Karpas-422 (cell line): ENCODE results near the gene CHIC1. TPM values are rescaled to one million over a fixed set of nuclear protein-coding genes. Genes with fewer than 3 reads are reported as not detected.
"Not testable (repeated sequence)": the region's sequence is repeated elsewhere in the genome, so short reads cannot be mapped to it uniquely, and the experiment has no call there.

Experiments
- DNase-seq: peaks from one replicate; pipeline ENCODE4 v3.0.0-alpha.2; 2015
- H2AFZ ChIP-seq: fragments of 200-600 bp; sonication (generic); 2 replicates; pipeline ENCODE4 v1.6.1; 2014; ENCODE audit warnings: antibody characterized with exemption, low read length, mixed read lengths
- H3K27ac ChIP-seq: fragments of 200-600 bp; sonication (generic); 2 replicates; pipeline ENCODE4 v1.5.1; 2014; ENCODE audit warnings: mild to moderate bottlenecking, low read length, moderate library complexity
- H3K27me3 ChIP-seq: fragments of 200-600 bp; sonication (generic); 2 replicates; pipeline ENCODE4 v1.6.1; 2014; ENCODE audit warnings: low read length, mixed read lengths
- H3K36me3 ChIP-seq: fragments of 200-600 bp; sonication (generic); 2 replicates; pipeline ENCODE4 v1.6.1; 2014; ENCODE audit warnings: low read length, mixed read lengths; ENCODE audit not compliant: insufficient read depth
- H3K4me1 ChIP-seq: fragments of 200-600 bp; sonication (generic); 2 replicates; pipeline ENCODE4 v1.6.1; 2014; ENCODE audit warnings: mild to moderate bottlenecking, low read length, mixed read lengths
- H3K4me2 ChIP-seq: fragments of 200-600 bp; sonication (generic); 2 replicates; pipeline ENCODE4 v1.6.1; 2014; ENCODE audit warnings: low read length, low read depth, mild to moderate bottlenecking; ENCODE audit not compliant: poor library complexity, severe bottlenecking
- H3K4me3 ChIP-seq: fragments of 200-600 bp; sonication (generic); 2 replicates; pipeline ENCODE4 v1.5.1; 2014; ENCODE audit warnings: mild to moderate bottlenecking, antibody characterized with exemption, low read length, mixed read lengths
- H3K79me2 ChIP-seq: fragments of 200-600 bp; sonication (generic); 2 replicates; pipeline ENCODE4 v1.6.1; 2014; ENCODE audit warnings: mild to moderate bottlenecking, low read length, mixed read lengths
- H3K9ac ChIP-seq: fragments of 200-600 bp; sonication (generic); 2 replicates; pipeline ENCODE4 v1.6.0; 2014; ENCODE audit warnings: low read length
- H3K9me2 ChIP-seq: fragments of 200-600 bp; sonication (generic), shearing (Covaris generic); replicated peaks from 2 replicates; pipeline ENCODE4 v1.6.0; 2014; ENCODE audit warnings: mild to moderate bottlenecking, low read length, moderate library complexity; ENCODE audit not compliant: insufficient read depth
- H3K9me3 ChIP-seq: fragments of 300-700, 200-600 bp; sonication (generic); 2 replicates; pipeline ENCODE4 v1.6.1; 2014; ENCODE audit warnings: low read length, mixed read lengths
- H4K20me1 ChIP-seq: fragments of 200-600 bp; sonication (generic); 2 replicates; pipeline ENCODE4 v1.6.1; 2014; ENCODE audit warnings: mild to moderate bottlenecking, antibody characterized with exemption, low read length, low read depth; ENCODE audit not compliant: insufficient read depth
- total RNA-seq: library from RNA; depleted of rRNA; stranded (reverse); fragments of >200 nt; shearing (Covaris generic); gene quantifications from 2 replicates; pipeline ENCODE4 v1.2.3, GENCODE V29; 2014; ENCODE audit warnings: low replicate concordance; rRNA removed

The CHIC1 gene
- total RNA-seq = 10.0 and 23.7 TPM in 2 replicates

DNA sequence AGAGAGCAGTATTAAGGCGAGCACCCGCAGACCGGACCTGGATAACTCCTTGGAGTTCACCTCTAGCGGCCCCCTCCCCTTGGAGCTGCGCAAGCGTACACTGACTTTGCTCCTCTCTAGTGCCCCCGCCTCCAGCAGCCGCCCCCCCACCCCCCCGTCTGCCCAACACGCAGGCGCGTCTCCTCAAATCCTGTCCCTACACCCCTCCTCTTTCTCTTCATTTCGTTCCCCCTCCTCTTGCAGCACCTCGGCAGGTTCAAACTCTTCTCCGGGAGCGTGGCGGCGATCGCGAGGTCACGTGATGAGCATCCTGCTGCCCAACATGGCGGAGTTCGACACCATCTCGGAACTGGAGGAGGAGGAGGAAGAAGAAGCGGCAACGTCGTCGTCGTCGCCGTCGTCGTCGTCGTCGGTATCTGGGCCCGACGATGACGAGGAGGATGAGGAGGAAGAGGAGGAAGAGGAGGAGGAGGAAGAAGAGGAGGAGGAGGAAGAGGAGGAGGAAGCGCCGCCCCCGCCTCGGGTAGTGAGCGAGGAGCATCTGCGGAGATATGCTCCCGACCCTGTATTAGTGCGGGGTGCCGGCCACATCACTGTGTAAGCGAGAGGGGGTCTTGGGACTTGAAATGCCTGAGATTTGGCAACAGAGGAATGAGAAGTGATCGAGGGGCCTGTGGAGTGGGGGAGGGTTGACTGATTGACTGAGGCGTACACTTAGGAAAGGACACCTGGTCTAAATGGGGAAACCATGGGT lies at the start of gene CHIC1:
TSS of gene CHIC1 (plus strand) at position 214 of the 754 bp plus-strand sequence. CDS start at position 302, 88 bp downstream.
- Histone ChIP-seq H3K9me3 (no peaks in the 10 kb centered on the region), H3K4me2 (peak within 1 kb of the TSS; percentile 66), H4K20me1 (no peaks in the 10 kb centered on the region), H3K9me2 (no peaks in the 10 kb centered on the region), H3K27me3 (no peaks in the 10 kb centered on the region), H2AFZ (peak within 1 kb of the TSS; percentile 72; the same call in 1 of the 2 replicates), H3K27ac (peak within 1 kb of the TSS; percentile 82), H3K9ac (peak within 1 kb of the TSS; percentile 79), H3K4me3 (peak within 1 kb of the TSS; percentile 67), H3K79me2 (peaks cover 49% of the 10 kb centered on the region), H3K4me1 (peaks cover 32% of the 10 kb centered on the region), H3K36me3 (no peaks in the 10 kb centered on the region)
- peak; percentile 91 for DNase-seq

DNA sequence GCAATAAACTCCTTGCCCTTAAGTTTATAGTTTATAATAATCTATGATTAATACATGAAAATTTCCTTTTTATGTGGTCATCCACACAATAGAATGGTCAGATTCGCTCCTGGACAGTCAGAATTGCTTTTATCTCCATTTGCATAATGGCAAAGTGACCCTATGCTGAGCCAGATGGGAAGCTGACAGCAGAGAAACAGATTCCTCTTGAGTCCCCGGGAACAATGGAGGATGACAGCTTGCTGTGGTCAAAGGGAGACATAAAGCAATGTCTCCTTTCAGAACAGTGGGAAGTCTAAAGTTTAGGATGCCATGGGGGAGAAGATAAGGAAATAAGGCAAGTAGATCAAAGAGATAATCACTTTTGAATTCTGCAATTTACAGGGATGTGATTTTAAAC lies 40.2 kb upstream of the CHIC1 start:
- H3K79me2 ChIP-seq, H3K4me3 ChIP-seq, H3K9me2 ChIP-seq, H3K4me2 ChIP-seq, H3K27me3 ChIP-seq, H3K9ac ChIP-seq, H3K9me3 ChIP-seq, DNase-seq, H3K36me3 ChIP-seq, H3K4me1 ChIP-seq, H2AFZ ChIP-seq, H3K27ac ChIP-seq, H4K20me1 ChIP-seq: not testable (repeated sequence)

GRCh38 chrX:73524906-73525305 lies 38.1 kb upstream of the CHIC1 start:
- H3K27me3 ChIP-seq = no peaks in the 10 kb centered on the region

DNA sequence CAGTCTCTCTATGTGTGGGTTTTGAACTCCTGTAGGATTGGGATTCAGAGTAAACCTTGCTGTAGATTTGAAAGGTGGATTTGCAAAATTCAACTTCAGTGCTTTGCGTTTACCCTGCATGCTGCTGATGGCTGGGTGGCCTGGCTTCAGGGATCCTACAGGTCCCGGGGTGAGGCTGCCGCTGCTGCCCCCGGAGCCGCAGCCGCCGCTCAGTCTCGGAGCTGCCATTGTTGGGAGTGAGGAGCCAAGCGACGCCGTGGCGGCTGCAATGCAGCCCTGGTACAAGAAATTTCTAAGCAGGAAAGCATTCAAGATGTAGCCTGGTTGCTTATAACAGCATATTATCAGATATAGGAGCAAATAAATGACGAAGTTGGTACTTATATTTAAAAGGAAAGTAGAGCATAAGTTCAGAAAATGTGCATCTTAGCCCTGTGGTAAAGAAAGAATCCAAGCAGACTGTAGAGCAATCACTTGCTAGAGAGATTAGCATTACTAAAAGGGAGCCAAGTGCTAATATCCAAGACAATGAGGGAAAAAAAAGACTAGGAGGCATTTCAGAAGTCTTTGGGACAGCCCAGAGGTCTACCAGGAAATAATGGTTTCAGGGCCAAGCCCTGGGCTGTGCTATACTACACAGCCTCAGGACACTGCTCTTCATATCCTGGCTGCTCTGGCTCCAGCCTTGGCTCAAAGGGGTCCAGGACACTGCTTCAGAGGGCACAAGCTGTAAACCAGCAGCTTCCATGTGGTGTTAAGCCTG lies 36.9 kb upstream of the CHIC1 start:
- Histone ChIP-seq H3K79me2 (no peaks in the 10 kb centered on the region), H3K27me3 (no peaks in the 10 kb centered on the region), H3K4me3 (no peak overlapping the region), H3K36me3 (no peaks in the 10 kb centered on the region), H3K9me3 (no peaks in the 10 kb centered on the region), H3K27ac (no peak overlapping the region), H2AFZ (no peak overlapping the region), H3K4me1 (no peaks in the 10 kb centered on the region), H3K9me2 (no peaks in the 10 kb centered on the region), H3K4me2 (no peak overlapping the region), H3K9ac (no peak overlapping the region), H4K20me1 (no peaks in the 10 kb centered on the region)
- no peak for DNase-seq

More at GRCh38 chrX:73524906-73525305, 38.1 kb upstream of the CHIC1 start:
- Histone ChIP-seq H3K4me2 (no peak overlapping the region), H3K4me1 (no peaks in the 10 kb centered on the region), H3K36me3 (no peaks in the 10 kb centered on the region), H4K20me1 (no peaks in the 10 kb centered on the region), H2AFZ (no peak overlapping the region), H3K4me3 (no peak overlapping the region), H3K9me3 (no peaks in the 10 kb centered on the region), H3K27ac (no peak overlapping the region), H3K9me2 (no peaks in the 10 kb centered on the region), H3K9ac (no peak overlapping the region), H3K79me2 (no peaks in the 10 kb centered on the region)
- DNase-seq = no peak

GRCh38 chrX:73531655-73532054 lies 31.3 kb upstream of the CHIC1 start:
- not testable (repeated sequence) for H3K79me2 ChIP-seq, H3K9me3 ChIP-seq, H3K9ac ChIP-seq, H3K27me3 ChIP-seq, H3K27ac ChIP-seq, DNase-seq, H3K4me2 ChIP-seq, H3K36me3 ChIP-seq, H3K4me1 ChIP-seq, H3K4me3 ChIP-seq, H4K20me1 ChIP-seq, H2AFZ ChIP-seq, H3K9me2 ChIP-seq

DNA sequence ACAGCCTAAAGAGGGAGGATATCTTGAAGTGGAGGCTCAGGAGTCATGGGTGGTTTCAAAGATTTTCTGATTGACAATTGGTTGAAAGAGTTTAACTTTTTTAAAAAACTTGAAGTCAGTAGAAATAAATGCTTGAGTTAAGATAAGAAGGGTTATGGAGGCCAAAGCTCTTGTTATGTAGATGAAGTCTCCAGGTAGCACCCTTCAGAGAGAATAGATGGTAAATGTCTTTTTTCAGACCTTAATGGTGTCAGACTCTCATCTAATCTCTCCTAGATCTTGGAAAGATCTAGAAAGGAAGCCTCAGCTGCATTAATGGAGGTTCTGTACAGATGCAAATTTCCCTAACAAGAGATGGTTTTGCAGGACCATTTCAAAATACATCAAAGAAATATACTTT lies 6.8 kb upstream of the CHIC1 start:
- Histone ChIP-seq H3K9ac (no peak overlapping the region), H4K20me1 (no peaks in the 10 kb centered on the region), H3K9me2 (no peaks in the 10 kb centered on the region; the same call in 1 of the 2 replicates), H2AFZ (no peak overlapping the region), H3K9me3 (no peaks in the 10 kb centered on the region), H3K27ac (no peak overlapping the region), H3K4me2 (no peak overlapping the region), H3K4me1 (no peaks in the 10 kb centered on the region), H3K79me2 (no peaks in the 10 kb centered on the region), H3K27me3 (no peaks in the 10 kb centered on the region), H3K4me3 (no peak overlapping the region), H3K36me3 (no peaks in the 10 kb centered on the region)
- DNase-seq = no peak

DNA sequence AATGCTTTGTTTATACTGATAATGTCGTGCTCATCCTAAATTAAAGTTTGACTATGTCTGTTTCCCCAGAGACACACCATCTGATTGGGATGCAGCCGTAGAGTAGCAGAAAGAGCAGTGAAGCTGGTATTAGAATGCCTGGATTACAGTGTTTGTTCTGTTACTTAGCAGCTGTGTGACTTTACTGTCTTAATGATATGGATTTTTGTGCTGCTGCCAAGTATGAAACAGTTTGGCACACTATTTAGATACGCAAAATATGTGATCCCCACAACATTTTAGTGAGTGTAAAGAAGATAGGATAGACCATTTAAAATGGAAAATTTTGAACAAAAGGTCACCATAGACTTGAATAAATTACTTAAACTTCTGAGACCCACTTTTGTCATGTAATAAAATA lies 1.2 kb upstream of the CHIC1 start:
- Histone ChIP-seq H3K9ac (peak overlapping the region; percentile 79), H3K79me2 (peaks cover 43% of the 10 kb centered on the region), H3K4me3 (peak overlapping the region; percentile 67), H2AFZ (no peak overlapping the region), H3K4me2 (peak overlapping the region; percentile 58), H3K27me3 (no peaks in the 10 kb centered on the region), H3K4me1 (peaks cover 32% of the 10 kb centered on the region), H3K36me3 (no peaks in the 10 kb centered on the region), H3K9me2 (no peaks in the 10 kb centered on the region), H3K27ac (no peak overlapping the region; the same call in 1 of the 2 replicates), H4K20me1 (no peaks in the 10 kb centered on the region), H3K9me3 (no peaks in the 10 kb centered on the region)
- DNase-seq = no peak

DNA sequence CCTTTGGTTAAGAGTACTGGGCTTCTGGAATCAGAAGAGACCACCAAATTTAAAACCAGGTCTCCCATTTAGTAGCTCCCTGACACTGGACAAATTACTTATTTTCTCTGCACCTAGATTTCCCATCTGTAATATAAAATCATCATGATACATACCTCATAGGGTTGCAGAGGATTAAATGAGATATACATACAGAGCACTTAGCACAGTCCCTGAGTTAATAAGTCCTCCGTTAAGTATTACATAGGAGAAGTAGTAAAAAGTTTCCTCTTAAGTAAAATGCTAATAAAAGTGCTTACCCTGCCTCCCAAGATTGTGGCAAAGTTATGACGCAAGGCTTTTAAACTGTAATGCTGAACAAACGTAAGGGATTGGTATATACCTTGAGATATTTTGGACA lies 539 bp upstream of the CHIC1 start:
- Histone ChIP-seq H4K20me1 (no peaks in the 10 kb centered on the region), H3K9me2 (no peaks in the 10 kb centered on the region), H3K27ac (peak overlapping the region; percentile 82), H3K9ac (peak overlapping the region; percentile 79), H3K4me2 (peak overlapping the region; percentile 58), H2AFZ (0 out of 2 replicates have a peak overlapping the region, but pooled peaks have one; percentile 72), H3K9me3 (no peaks in the 10 kb centered on the region), H3K79me2 (peaks cover 44% of the 10 kb centered on the region), H3K36me3 (no peaks in the 10 kb centered on the region), H3K4me1 (peaks cover 32% of the 10 kb centered on the region), H3K4me3 (peak overlapping the region; percentile 67), H3K27me3 (no peaks in the 10 kb centered on the region)
- DNase-seq = peak; percentile 44
